GM18873 (cell line): ENCODE data around the gene ELOVL6.

ENCODE experiments used
- ATAC-seq: cut with Tn5 transposase; IDR thresholded peaks from one replicate; pipeline ENCODE4 v1.9.1; 2021; ENCODE audit warnings: mild to moderate bottlenecking, moderate library complexity, moderate number of reproducible peaks; ENCODE audit not compliant: unreplicated experiment, low FRiP score

The ELOVL6 gene

GRCh38 chr4:110130576-110131358 is 67.6 kb downstream of the ELOVL6 start:
- no peak for ATAC-seq

GRCh38 chr4:110129544-110129943 is 68.9 kb downstream of the ELOVL6 start:
- no peak for ATAC-seq

GRCh38 chr4:110128472-110128919 is 69.9 kb downstream of the ELOVL6 start:
- no peak for ATAC-seq

- ATAC-seq: no peak
Observed at GRCh38 chr4:110128029-110128428, 70.4 kb downstream of the ELOVL6 start.

GRCh38 chr4:110124711-110125110 is 73.7 kb downstream of the ELOVL6 start:
- no peak for ATAC-seq

- no peak for ATAC-seq
Observed at GRCh38 chr4:110122201-110122600, 76.2 kb downstream of the ELOVL6 start.

GRCh38 chr4:110120506-110120905 is 77.9 kb downstream of the ELOVL6 start:
- ATAC-seq: no peak

GRCh38 chr4:110119880-110120279 is 78.5 kb downstream of the ELOVL6 start:
- ATAC-seq: no peak

GRCh38 chr4:110119337-110119736 is 79.1 kb downstream of the ELOVL6 start:
- ATAC-seq: no peak

- no peak for ATAC-seq
Observed at GRCh38 chr4:110112056-110112455, 86.4 kb downstream of the ELOVL6 start.

- no peak for ATAC-seq
Observed at GRCh38 chr4:110109455-110109854, 89.0 kb downstream of the ELOVL6 start.

- ATAC-seq: no peak
Observed at GRCh38 chr4:110108960-110109359, 89.5 kb downstream of the ELOVL6 start.

- ATAC-seq: peak; percentile 48
Observed at GRCh38 chr4:110108422-110108821, 90.0 kb downstream of the ELOVL6 start.

GRCh38 chr4:110107866-110108265 is 90.5 kb downstream of the ELOVL6 start:
- ATAC-seq: no peak

- peak; percentile 82 for ATAC-seq
Observed at GRCh38 chr4:110106931-110107296, 91.5 kb downstream of the ELOVL6 start.

GRCh38 chr4:110104661-110105060 is 93.8 kb downstream of the ELOVL6 start:
- no peak for ATAC-seq

GRCh38 chr4:110099638-110100037 is 98.8 kb downstream of the ELOVL6 start:
- no peak for ATAC-seq

GRCh38 chr4:110096405-110096804 is 102.0 kb downstream of the ELOVL6 start:
- ATAC-seq: no peak

- no peak for ATAC-seq
Observed at GRCh38 chr4:110092646-110093045, 105.8 kb downstream of the ELOVL6 start.

GRCh38 chr4:110091434-110092140 is 106.8 kb downstream of the ELOVL6 start:
- ATAC-seq: no peak

GRCh38 chr4:110088670-110089069 is 109.7 kb downstream of the ELOVL6 start:
- peak; percentile 66 for ATAC-seq
